MCF 10A (cell line): ENCODE results near the gene CLEC5A. TPM values are rescaled to one million over a fixed set of nuclear protein-coding genes. Genes with fewer than 3 reads are reported as not detected.

Experiments used
- BruUV-seq: library from RNA; stranded (reverse); fragments of 400-500 nt; replicated peaks from 2 replicates; lab custom pipeline; 2021; lab: Mats Ljungman, UMichigan
- CTCF ChIA-PET: fragments of 300-600 bp; sonication (Branson Sonifier 250); formaldehyde crosslinking; extraction: SDS; loops from one replicate; lab custom pipeline; 2021; ENCODE audit warnings: antibody characterized with exemption, inconsistent platforms; lab: Yijun Ruan, JAX
- POLR2A ChIA-PET: fragments of 300-600, 350-650 bp; sonication (Branson Sonifier 250); formaldehyde crosslinking; extraction: SDS; loops from one replicate; lab custom pipeline; 2020; ENCODE audit warnings: antibody characterized with exemption, inconsistent platforms; lab: Yijun Ruan, JAX
- DNase-seq: peaks from one replicate; pipeline ENCODE4 v3.0.0-alpha.2; 2018; ENCODE audit not compliant: unreplicated experiment
- H3K27ac Mint-ChIP-seq: one replicate; pipeline ENCODE4 v1.8.0; 2022; ENCODE audit warnings: mild to moderate bottlenecking, low read depth, mixed read lengths; ENCODE audit not compliant: unreplicated experiment
- H3K27me3 Mint-ChIP-seq: one replicate; pipeline ENCODE4 v1.8.0; 2022; ENCODE audit warnings: mixed read lengths; ENCODE audit not compliant: insufficient read depth, unreplicated experiment
- H3K36me3 Mint-ChIP-seq: one replicate; pipeline ENCODE4 v1.8.0; 2022; ENCODE audit warnings: mild to moderate bottlenecking, moderate library complexity, mixed read lengths; ENCODE audit not compliant: insufficient read depth, unreplicated experiment
- H3K4me1 Mint-ChIP-seq: one replicate; pipeline ENCODE4 v1.8.0; 2022; ENCODE audit warnings: mixed read lengths; ENCODE audit not compliant: insufficient read depth, unreplicated experiment
- H3K4me3 Mint-ChIP-seq: one replicate; pipeline ENCODE4 v1.8.0; 2022; ENCODE audit warnings: mild to moderate bottlenecking, moderate library complexity, mixed read lengths; ENCODE audit not compliant: unreplicated experiment
- H3K9me3 Mint-ChIP-seq: one replicate; pipeline ENCODE4 v1.8.0; 2022; ENCODE audit warnings: mixed read lengths; ENCODE audit not compliant: unreplicated experiment
- CTCF ChIP-seq: fragments of 200-600 bp; IDR thresholded peaks from one replicate; pipeline ENCODE4 v1.8.0; 2022; ENCODE audit warnings: antibody characterized with exemption, mild to moderate bottlenecking; ENCODE audit not compliant: unreplicated experiment
- intact Hi-C: fragments of 100-400 bp; cut with micrococcal nuclease; formaldehyde crosslinking; loops from 2 replicates; pipeline ENCODE4 v1.14.1; 2022
- total RNA-seq: library from RNA; stranded (reverse); gene quantifications from 2 replicates; pipeline ENCODE4 v1.2.3, GENCODE V29; 2022

CLEC5A gene
- total RNA-seq, 1 experiment from 2014 or later = not detected

GRCh38 chr7:141928845-141929195, 18.0 kb downstream of the CLEC5A start:
- no peak for DNase-seq
- POLR2A ChIA-PET = no interaction called here
- peaks cover under 1% of the 10 kb centered on the region for H3K9me3 Mint-ChIP-seq
- no peak overlapping the region for H3K27ac Mint-ChIP-seq
- no peaks in the 10 kb centered on the region for H3K4me1 Mint-ChIP-seq
- no peak overlapping the region for H3K4me3 Mint-ChIP-seq
- no TSS peak for BruUV-seq
- CTCF ChIA-PET = no interaction called here
- no peaks in the 10 kb centered on the region for H3K27me3 Mint-ChIP-seq
- no peak for TF ChIP-seq CTCF
- intact Hi-C loops = no loop called here
- no peaks in the 10 kb centered on the region for H3K36me3 Mint-ChIP-seq

GRCh38 chr7:141928146-141928844, 18.5 kb downstream of the CLEC5A start:
- intact Hi-C loops = no loop called here
- Mint-ChIP-seq H3K4me1 (no peaks in the 10 kb centered on the region), H3K27ac (no peak overlapping the region), H3K4me3 (no peak overlapping the region), H3K27me3 (no peaks in the 10 kb centered on the region), H3K9me3 (no peaks in the 10 kb centered on the region), H3K36me3 (no peaks in the 10 kb centered on the region)
- POLR2A ChIA-PET = no interaction called here
- no peak for DNase-seq
- no TSS peak for BruUV-seq
- CTCF ChIA-PET = interaction anchor here (0.7 kb wide), 1 partner anchor 255 kb away, joined by 3 read pairs; no protein-coding TSS in a partner anchor
- TF ChIP-seq CTCF = no peak

GRCh38 chr7:141920281-141920680, 26.5 kb downstream of the CLEC5A start:
- intact Hi-C loops = no loop called here
- H3K9me3 Mint-ChIP-seq = peaks cover 7% of the 10 kb centered on the region
- no TSS peak for BruUV-seq
- CTCF ChIA-PET = interaction anchor here (0.6 kb wide), 1 partner anchor 313 kb away, joined by 4 read pairs; no protein-coding TSS in a partner anchor
- TF ChIP-seq CTCF = no peak
- POLR2A ChIA-PET = no interaction called here
- H3K36me3 Mint-ChIP-seq = no peaks in the 10 kb centered on the region
- H3K27ac Mint-ChIP-seq = no peak overlapping the region
- H3K27me3 Mint-ChIP-seq = no peaks in the 10 kb centered on the region
- no peak overlapping the region for H3K4me3 Mint-ChIP-seq
- H3K4me1 Mint-ChIP-seq = no peaks in the 10 kb centered on the region
- no peak for DNase-seq

GRCh38 chr7:141916099-141916498, 30.7 kb downstream of the CLEC5A start, which contains the start of gene OR9A4:
Gene OR9A4, plus strand, starts transcription at chr7:141916399. Its CDS starts 2,477 bp downstream, at chr7:141918876.
- no peak for TF ChIP-seq CTCF
- ChIA-PET POLR2A (no interaction called here), CTCF (interaction anchor here (0.5 to 1.1 kb wide), 2 partner anchors 8 to 409 kb away, joined by 3 read pairs; no protein-coding TSS in a partner anchor)
- H3K27me3 Mint-ChIP-seq = no peaks in the 10 kb centered on the region
- H3K36me3 Mint-ChIP-seq = no peaks in the 10 kb centered on the region
- intact Hi-C loops = no loop called here
- DNase-seq = no peak
- H3K9me3 Mint-ChIP-seq = peaks cover 7% of the 10 kb centered on the region
- no peak within 1 kb of the TSS for H3K27ac Mint-ChIP-seq
- no TSS peak for BruUV-seq
- H3K4me3 Mint-ChIP-seq = no peak within 1 kb of the TSS
- H3K4me1 Mint-ChIP-seq = no peaks in the 10 kb centered on the region
